Naive B cell (primary cell): ENCODE results near the gene SPINDOC. TPM values are rescaled to one million over a fixed set of nuclear protein-coding genes. Genes with fewer than 3 reads are reported as not detected.
"Not testable (repeated sequence)": the region's sequence is repeated elsewhere in the genome, so short reads cannot be mapped to it uniquely, and the experiment has no call there.

ENCODE experiments used
- ATAC-seq, 2 donors: fragments of 150-1000 bp; cut with Tn5 transposase; 2 replicates each; pipeline ENCODE4 v1.10.0; 2021; ENCODE audit warnings: low read depth in 2 of 2, mild to moderate bottlenecking in 2 of 2, moderate library complexity in 2 of 2
- DNase-seq: peaks from one replicate; pipeline ENCODE4 v3.0.0; 2022
- H3K27ac Mint-ChIP-seq, 6 donors: one replicate each; pipeline ENCODE4 v1.8.0; 2020 to 2022; ENCODE audit warnings: mild to moderate bottlenecking in 6 of 6, mixed read lengths in 6 of 6, moderate library complexity in 5 of 6, inconsistent platforms in 2 of 6
- H3K27me3 Mint-ChIP-seq, 3 donors: one replicate each; pipeline ENCODE4 v1.8.0; 2021 to 2022; ENCODE audit warnings: mixed read lengths in 3 of 3, mild to moderate bottlenecking in 1 of 3
- H3K36me3 Mint-ChIP-seq, 2 donors: one replicate each; pipeline ENCODE4 v1.8.0; 2020 to 2022; ENCODE audit warnings: mixed read lengths in 2 of 2, inconsistent platforms in 1 of 2, mild to moderate bottlenecking in 1 of 2
- H3K4me1 Mint-ChIP-seq, 3 donors: one replicate each; pipeline ENCODE4 v1.8.0; 2020 to 2022; ENCODE audit warnings: mixed read lengths in 3 of 3, inconsistent platforms in 1 of 3, mild to moderate bottlenecking in 1 of 3, moderate library complexity in 1 of 3
- H3K4me3 Mint-ChIP-seq, 8 donors: one replicate each; pipeline ENCODE4 v1.8.0; 2020 to 2022; ENCODE audit warnings: mild to moderate bottlenecking in 8 of 8, mixed read lengths in 8 of 8, moderate library complexity in 8 of 8, inconsistent platforms in 2 of 8
- H3K9me3 Mint-ChIP-seq, 7 donors: one replicate each; pipeline ENCODE4 v1.8.0; 2020 to 2022; ENCODE audit warnings: mixed read lengths in 7 of 7, mild to moderate bottlenecking in 5 of 7, inconsistent platforms in 2 of 7, moderate library complexity in 1 of 7
- polyA plus RNA-seq, 6 donors: library from polyadenylated mRNA; unstranded; fragments of 300-500 nt; fragmentation: Illumina TruSeq; gene quantifications; one replicate each; pipeline ENCODE4 v1.2.3, GENCODE V29; 2021; ENCODE audit warnings: low read depth in 6 of 6

The SPINDOC gene
- polyA plus RNA-seq, 6 donors from 2014 or later: 0.24 to 0.78 (median 0.60) TPM

DNA sequence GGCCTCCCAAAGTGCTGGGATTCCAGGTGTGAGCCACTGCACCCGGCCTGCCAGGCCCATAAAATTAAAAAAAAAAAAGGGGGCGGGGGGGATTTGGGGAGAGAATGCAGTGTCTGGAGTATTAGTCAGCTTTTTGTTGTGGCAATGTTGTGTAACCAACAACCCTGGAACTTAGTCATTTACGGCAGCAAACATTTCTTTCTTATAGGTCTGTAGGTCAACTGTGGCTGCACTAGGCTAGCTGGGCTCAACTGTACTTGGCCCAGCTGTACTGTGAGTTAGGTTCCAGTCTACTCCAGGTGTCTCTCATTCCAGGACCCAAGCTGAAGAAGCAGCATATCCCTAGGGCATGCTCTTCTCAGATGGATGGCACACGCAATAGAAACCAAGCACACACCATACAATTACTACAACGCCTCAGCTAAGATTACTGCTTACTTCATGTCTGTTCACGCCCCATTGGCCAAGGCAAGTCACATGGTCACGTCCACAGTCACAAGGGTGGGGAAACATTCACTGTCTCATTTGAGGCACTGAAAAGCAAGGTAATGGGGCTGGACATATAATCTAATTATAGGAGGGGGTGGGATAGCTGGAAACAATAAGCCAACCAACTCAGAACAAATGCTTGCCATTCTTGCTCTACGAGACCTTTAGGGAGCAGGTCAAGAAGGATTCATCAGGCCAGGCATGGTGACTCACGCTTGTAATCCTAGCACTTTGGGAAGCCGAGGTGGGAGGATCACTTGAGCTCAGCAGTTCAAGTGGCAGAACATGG lies 10.4 kb upstream of the SPINDOC start:
- ATAC-seq (no peak), DNase-seq (no peak)
- Mint-ChIP-seq H3K36me3 (no peaks in the 10 kb centered on the region), H3K9me3 (no peaks in the 10 kb centered on the region), H3K4me3 (no peak overlapping the region), H3K27me3 (peaks cover 4 to 16% (median 16%) of the 10 kb centered on the region in 3 donors), H3K4me1 (no peaks in the 10 kb centered on the region), H3K27ac (no peak overlapping the region)

DNA sequence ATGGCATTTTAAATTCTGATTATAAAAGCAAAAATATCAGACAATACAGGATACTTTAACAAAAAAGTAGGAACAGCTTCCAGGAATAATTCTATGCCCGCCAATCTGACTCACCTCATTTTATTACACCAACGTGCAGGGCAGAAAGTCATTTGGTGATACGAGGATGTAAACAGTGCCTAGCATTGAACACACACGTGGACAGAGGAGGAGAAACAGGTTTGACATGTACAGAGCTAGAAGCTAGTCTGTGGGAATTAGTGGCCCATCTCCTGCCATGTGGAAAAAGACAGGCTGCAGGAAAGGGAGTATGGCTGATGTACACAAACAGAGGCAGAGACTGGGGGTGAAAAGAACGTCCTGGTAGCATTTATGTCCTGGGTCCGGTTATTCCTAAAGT lies 9.0 kb upstream of the SPINDOC start:
- peaks cover 4 to 10% (median 10%) of the 10 kb centered on the region in 3 donors for H3K27me3 Mint-ChIP-seq
- H3K36me3 Mint-ChIP-seq: no peaks in the 10 kb centered on the region
- ATAC-seq (no peak), DNase-seq (no peak)
- no peak overlapping the region for H3K27ac Mint-ChIP-seq
- no peaks in the 10 kb centered on the region for H3K4me1 Mint-ChIP-seq
- peak overlapping the region in 1 of 8 donors; percentile 5 for H3K4me3 Mint-ChIP-seq
- no peaks in the 10 kb centered on the region for H3K9me3 Mint-ChIP-seq

DNA sequence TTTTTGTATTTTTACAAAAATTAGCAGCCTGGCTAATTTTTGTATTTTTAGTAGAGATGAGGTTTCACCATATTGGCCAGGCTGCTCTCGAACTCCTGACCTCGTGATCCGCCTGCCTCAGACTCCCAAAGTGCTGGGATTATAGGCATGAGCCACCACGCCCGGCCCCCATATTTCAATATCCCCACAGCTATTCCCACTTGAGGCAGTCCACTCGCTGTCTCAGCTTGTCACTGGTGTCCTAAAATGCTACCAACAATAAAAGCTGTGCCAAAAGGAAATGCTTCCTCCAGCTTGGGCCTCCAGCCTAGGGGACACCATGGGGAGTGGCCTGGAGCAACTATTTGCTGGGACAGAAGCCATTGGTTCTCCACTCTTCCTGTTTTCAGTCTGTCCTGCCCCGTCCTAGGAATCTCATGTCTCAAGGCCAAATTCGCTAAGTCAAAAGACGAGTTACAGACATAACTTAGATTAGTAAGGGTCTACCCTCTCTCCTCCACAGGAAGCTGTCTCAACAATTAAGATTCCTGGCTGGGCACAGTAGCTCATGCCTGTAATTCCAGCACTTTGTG lies 7.3 kb upstream of the SPINDOC start:
- no peak for DNase-seq
- no peak overlapping the region for H3K27ac Mint-ChIP-seq

DNA sequence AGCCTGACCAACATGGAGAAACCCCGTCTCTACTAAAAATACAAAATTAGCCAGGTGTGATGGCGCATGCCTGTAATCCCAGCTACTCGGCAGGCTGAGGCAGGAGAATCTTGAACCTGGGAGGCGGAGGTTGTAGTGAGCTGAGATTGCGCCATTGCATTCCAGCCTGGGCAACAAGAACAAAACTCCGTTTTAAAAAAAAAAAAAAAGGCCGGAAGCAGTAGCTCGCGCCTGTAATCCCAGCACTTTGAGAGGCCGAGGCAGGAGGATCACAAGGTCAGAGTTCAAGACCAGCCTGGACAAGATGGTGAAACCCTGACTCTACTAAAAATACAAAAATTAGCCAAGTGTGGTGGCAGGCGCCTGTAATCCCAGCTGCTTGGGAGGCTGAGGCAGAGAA lies 2.9 kb upstream of the SPINDOC start:
- H3K36me3 Mint-ChIP-seq, H3K27me3 Mint-ChIP-seq, H3K4me3 Mint-ChIP-seq, H3K9me3 Mint-ChIP-seq, ATAC-seq, DNase-seq, H3K27ac Mint-ChIP-seq: not testable (repeated sequence)
- H3K4me1 Mint-ChIP-seq: peaks cover 11 to 23% (median 12%) of the 10 kb centered on the region in 3 donors

More for the DNA sequence above, 7.3 kb upstream of the SPINDOC start:
- no peaks in the 10 kb centered on the region for H3K9me3 Mint-ChIP-seq
- H3K36me3 Mint-ChIP-seq: no peaks in the 10 kb centered on the region
- H3K27me3 Mint-ChIP-seq: peaks cover under 1 to 4% (median 1%) of the 10 kb centered on the region in 3 donors
- ATAC-seq: no peak
- peak overlapping the region in 1 of 8 donors; percentile 9 for H3K4me3 Mint-ChIP-seq
- H3K4me1 Mint-ChIP-seq: no peaks in the 10 kb centered on the region

DNA sequence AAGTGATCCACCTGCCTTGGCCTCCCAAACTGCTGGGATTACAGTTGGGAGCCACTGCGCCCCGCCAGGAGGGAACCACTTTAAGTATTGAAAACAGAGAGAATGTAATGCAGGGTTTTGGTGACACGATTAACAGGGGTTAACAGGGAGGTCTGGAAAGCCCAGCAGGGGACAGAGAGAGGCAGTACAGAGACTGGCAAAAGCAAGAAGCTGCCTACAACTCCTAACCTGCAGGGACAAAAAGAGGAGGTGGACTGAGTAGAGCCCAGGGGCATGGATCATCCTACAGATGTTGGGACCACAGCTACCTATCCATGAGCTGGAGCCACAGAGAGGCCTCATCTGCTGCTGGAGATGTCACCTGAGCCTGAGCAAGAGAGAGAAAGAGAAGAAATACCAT lies 1.7 kb upstream of the SPINDOC start:
- DNase-seq (no peak), ATAC-seq (no peak)
- no peaks in the 10 kb centered on the region for H3K9me3 Mint-ChIP-seq
- no peaks in the 10 kb centered on the region for H3K36me3 Mint-ChIP-seq
- peak overlapping the region in 6 of 8 donors; percentile 45 to 89 (median 64) for H3K4me3 Mint-ChIP-seq
- H3K4me1 Mint-ChIP-seq: peaks cover 14 to 25% (median 16%) of the 10 kb centered on the region in 3 donors
- H3K27ac Mint-ChIP-seq: peak overlapping the region in 1 of 6 donors; percentile 30
- no peaks in the 10 kb centered on the region for H3K27me3 Mint-ChIP-seq

DNA sequence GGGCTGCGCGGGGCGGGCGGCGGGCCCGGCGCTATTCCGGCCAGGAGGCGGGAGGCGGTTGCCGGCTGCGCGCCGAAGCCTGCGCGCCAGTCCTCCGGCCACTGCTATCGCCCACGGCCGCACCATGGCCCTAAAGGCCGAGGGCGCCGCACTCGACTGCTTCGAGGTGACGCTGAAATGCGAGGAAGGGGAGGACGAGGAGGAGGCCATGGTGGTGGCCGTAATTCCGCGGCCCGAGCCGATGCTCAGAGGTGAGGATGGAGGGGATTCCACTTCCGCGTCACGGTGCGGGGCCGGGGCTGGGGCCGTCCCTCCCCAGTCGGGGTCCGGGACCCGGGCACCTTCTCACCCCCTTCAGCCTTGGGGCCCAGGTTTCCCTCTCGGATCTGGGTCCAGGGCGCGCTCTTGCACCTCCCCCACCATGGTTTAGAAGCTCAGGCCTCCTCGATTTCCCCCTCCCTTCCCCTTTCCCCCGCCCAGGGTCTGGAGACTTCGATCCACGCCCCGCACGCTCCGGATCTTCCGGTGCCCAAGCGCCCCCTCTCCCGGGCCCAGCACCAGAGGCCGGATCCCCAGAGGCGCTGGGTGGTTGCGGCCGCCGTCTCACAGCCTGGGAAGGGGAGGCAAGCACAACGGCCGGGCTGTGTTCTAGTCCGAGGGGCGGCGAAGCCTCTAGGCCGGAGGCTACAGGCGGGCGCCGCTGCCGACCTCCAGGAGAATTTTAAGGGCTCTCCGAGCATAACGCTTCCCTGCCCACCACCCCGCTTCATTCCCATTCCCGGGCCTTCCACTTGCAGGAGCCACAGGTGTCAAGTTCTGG lies 517 bp downstream of the SPINDOC start:
- Mint-ChIP-seq H3K27ac (no peak overlapping the region), H3K27me3 (no peaks in the 10 kb centered on the region), H3K4me3 (peak overlapping the region; percentile 48 to 93 (median 82)), H3K4me1 (peaks cover 16 to 25% (median 18%) of the 10 kb centered on the region in 3 donors), H3K36me3 (no peaks in the 10 kb centered on the region), H3K9me3 (no peaks in the 10 kb centered on the region)
- ATAC-seq (peak; percentile 35 to 43), DNase-seq (peak; percentile 31)

DNA sequence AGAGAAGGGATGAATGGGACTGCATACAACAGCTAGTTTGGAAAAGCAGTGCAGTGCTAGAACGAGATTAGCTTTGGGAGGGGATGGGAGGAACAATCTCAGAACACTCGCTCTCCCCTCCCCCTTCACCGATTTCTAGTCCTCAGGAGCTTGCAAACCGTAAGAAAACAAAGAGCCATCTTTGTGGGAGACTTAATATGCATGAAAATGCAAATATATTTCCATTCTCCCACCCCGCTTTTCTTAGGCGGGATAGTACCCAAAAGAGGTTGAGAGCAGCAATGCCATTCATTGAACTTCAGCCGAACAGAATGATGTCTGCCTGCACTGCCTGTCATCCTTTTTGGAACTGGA lies 1.1 kb downstream of the SPINDOC start:
- Mint-ChIP-seq H3K36me3 (no peaks in the 10 kb centered on the region), H3K9me3 (no peaks in the 10 kb centered on the region), H3K4me3 (peak overlapping the region; percentile 48 to 93 (median 82)), H3K27me3 (no peaks in the 10 kb centered on the region), H3K27ac (no peak overlapping the region), H3K4me1 (peaks cover 16 to 25% (median 18%) of the 10 kb centered on the region in 3 donors)
- DNase-seq (no peak), ATAC-seq (no peak)

DNA sequence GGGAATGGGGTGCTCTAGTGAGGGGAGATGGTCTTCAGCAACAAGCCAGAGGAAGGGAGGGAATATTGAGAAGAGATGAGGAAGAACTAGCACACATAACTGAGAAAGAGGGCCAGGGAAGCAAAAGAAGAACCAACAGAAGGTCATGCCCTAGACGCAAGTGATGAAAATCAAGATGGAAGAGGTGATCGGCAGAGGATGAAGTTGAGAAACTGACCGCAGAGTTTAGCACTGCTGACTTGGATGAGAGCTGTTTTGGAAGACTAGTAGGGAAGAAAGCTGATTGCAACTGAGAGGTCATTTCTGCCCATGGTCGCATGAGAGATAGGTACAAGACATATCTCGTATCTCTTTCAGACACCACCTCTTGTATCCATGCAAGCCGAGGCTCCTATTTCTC lies 2.9 kb downstream of the SPINDOC start:
- Mint-ChIP-seq H3K9me3 (no peaks in the 10 kb centered on the region), H3K4me3 (peak overlapping the region in 1 of 8 donors; percentile 51), H3K4me1 (peaks cover 16 to 25% (median 18%) of the 10 kb centered on the region in 3 donors), H3K27ac (no peak overlapping the region), H3K36me3 (peaks cover 0 to under 1% of the 10 kb centered on the region in 2 donors), H3K27me3 (no peaks in the 10 kb centered on the region)
- ATAC-seq: no peak
- no peak for DNase-seq

DNA sequence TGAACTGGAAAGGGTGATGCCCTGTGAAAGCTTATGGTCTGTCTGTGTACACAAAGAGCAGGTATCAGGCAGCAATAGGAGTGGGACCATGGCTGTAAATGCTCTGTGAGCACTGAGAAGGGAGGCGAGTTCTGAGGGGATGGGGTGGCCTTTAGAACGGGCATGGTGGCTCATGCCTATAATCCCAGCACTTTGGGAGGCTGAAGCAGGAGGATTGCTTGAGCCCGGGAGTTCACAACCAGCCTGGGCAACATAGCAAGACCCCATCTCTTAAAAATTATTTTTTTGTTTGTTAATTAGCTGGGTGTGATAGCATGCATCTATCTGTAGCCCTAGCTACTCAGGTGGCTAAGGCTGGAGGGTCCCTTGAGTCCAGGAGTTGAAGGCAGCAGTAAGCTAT lies 3.5 kb downstream of the SPINDOC start:
- peaks cover 0 to 4% of the 10 kb centered on the region in 2 donors for H3K36me3 Mint-ChIP-seq

DNA sequence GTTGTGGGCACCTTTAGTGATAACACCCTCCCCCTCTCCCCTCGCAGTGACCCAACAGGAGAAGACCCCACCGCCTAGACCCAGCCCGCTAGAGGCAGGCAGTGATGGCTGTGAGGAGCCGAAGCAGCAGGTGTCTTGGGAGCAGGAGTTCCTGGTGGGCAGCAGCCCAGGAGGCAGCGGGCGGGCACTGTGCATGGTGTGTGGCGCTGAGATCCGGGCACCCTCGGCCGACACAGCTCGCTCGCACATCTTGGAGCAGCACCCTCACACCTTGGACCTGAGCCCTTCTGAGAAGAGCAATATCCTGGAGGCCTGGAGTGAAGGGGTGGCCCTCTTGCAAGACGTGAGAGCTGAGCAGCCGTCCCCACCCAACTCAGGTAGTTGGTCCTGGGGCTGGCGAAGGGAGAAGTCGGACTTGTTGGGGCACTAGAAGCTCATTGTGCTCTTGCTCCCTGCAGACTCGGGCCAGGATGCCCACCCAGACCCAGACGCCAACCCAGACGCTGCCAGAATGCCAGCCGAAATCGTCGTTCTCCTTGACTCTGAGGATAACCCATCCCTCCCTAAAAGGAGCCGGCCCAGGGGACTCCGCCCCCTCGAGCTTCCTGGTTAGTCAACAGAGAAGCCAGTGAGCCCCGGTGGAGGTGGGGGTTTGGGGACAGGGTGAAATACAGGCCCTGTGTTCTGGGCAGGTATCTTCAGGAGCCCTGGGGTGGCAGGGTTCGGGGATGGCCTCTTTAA lies 4.7 kb downstream of the SPINDOC start:
- DNase-seq (no peak), ATAC-seq (no peak)
- H3K27ac Mint-ChIP-seq: no peak overlapping the region
- H3K36me3 Mint-ChIP-seq: peaks cover 4 to 6% of the 10 kb centered on the region in 2 donors
- no peaks in the 10 kb centered on the region for H3K27me3 Mint-ChIP-seq
- H3K4me1 Mint-ChIP-seq: peaks cover 14 to 16% (median 16%) of the 10 kb centered on the region in 3 donors
- no peaks in the 10 kb centered on the region for H3K9me3 Mint-ChIP-seq
- no peak overlapping the region for H3K4me3 Mint-ChIP-seq

More for the DNA sequence above, 3.5 kb downstream of the SPINDOC start:
- Mint-ChIP-seq H3K27me3 (no peaks in the 10 kb centered on the region), H3K9me3 (no peaks in the 10 kb centered on the region), H3K4me1 (peaks cover 16 to 25% (median 18%) of the 10 kb centered on the region in 3 donors), H3K4me3 (peak overlapping the region in 1 of 8 donors; percentile 51), H3K27ac (no peak overlapping the region)
- DNase-seq (no peak), ATAC-seq (no peak)

DNA sequence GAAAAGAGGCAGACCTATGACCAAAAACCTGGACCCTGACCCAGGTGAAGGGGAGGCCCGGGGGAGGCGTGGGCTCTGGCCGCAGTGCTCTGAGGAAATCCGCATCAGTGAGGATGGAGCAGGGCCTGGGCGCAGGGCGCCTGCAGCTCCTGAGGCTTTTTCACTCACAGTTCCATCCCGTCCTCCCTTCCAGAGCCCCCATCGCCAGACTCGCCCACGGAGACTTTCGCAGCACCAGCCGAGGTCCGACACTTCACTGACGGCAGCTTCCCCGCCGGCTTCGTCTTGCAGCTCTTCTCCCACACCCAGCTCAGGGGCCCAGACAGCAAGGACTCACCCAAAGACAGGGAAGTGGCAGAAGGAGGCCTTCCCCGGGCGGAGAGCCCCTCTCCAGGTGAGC lies 5.4 kb downstream of the SPINDOC start:
- Mint-ChIP-seq H3K4me3 (no peak overlapping the region), H3K27ac (peak overlapping the region in 1 of 6 donors; percentile 48), H3K4me1 (peaks cover 14 to 16% (median 15%) of the 10 kb centered on the region in 3 donors), H3K36me3 (peaks cover 4 to 11% of the 10 kb centered on the region in 2 donors), H3K27me3 (no peaks in the 10 kb centered on the region), H3K9me3 (no peaks in the 10 kb centered on the region)
- no peak for ATAC-seq
- DNase-seq: no peak

DNA sequence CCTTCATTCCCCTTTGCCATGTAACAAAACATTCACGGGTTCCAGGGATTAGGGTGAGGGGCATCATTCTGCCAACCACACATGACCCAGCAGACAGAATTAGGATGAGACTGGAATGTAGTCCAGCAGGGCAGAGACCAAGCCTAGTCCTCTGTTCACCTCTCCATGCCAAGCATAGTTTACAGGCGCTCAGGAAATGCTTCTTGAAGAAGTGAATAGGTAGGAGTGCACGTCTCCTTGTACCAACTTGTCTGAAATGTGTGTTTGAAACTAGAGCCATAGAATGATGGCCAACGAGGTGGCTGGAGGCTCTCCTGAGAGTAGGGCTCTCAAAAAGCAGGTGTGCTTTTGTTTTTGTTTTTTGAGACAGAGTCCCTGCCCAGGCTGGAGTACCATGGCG lies 8.2 kb downstream of the SPINDOC start:
- no peak for DNase-seq
- H3K4me3 Mint-ChIP-seq: no peak overlapping the region
- ATAC-seq: no peak
- H3K36me3 Mint-ChIP-seq: peaks cover 16 to 29% of the 10 kb centered on the region in 2 donors
- no peaks in the 10 kb centered on the region for H3K9me3 Mint-ChIP-seq
- H3K4me1 Mint-ChIP-seq: peaks cover 0 to 13% (median 3%) of the 10 kb centered on the region in 3 donors
- H3K27me3 Mint-ChIP-seq: no peaks in the 10 kb centered on the region
- no peak overlapping the region for H3K27ac Mint-ChIP-seq
